ENCODE measurements around the gene ROBO1.

GRCh38 chr3:78906245-78906644, 861.6 kb downstream of the ROBO1 start:
- TF ChIP-seq CTCF (IDR thresholded peaks at IDR 0.05) (no peak), EZH2 (IDR thresholded peaks at IDR 0.05; ENCODE audit: borderline replicate concordance, insufficient read depth, low read depth, low read length, poor library complexity, severe bottlenecking) (no peak)

Measured in B cell (primary cell).